TTC549 (cell line): Measurements from ENCODE around the gene TACC2.
A peak's percentile ranks its signal among the peaks of the same experiment; 100 is the strongest.

Experiments used
- FAIRE-seq: peaks from 2 replicates; lab custom pipeline; 2012; peaks lifted over from hg19 to GRCh38; lab: Jason Lieb, UNC

TACC2 gene

DNA sequence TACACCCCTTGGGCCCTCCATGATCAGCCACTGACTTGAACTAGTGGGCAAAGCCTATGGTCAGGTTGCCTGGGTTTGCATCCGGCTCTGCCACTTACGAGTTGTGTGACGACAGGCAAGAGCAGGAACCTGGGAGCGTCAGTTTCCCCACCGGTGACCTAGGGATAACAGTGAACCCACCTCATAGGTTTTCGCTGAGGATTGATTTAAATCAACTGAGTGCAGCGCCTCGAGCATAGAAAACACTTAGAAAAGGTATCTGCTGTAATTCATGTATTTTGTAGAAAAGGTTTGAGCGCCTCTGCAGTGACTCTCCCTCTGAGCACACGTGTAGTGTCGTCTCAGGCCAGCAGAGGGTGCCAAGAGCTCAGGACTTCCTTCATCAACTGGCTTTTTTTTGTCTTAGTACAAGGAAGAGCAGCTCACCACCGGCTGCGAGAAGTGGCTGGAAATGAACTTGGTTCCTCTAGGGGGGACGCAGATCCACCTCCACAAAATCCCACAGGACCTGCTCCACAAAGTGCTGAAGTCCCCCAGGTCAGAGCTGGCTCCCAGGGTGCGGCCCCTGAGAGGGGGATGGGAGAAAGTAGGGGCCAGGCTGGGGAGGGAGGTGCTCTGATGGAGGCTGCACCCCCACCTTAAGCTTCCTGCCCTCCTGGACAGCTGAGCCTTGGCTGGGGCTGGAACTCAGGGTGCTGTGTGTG, 309.8 kb downstream of the TACC2 start:
- FAIRE-seq = peak; percentile 5

DNA sequence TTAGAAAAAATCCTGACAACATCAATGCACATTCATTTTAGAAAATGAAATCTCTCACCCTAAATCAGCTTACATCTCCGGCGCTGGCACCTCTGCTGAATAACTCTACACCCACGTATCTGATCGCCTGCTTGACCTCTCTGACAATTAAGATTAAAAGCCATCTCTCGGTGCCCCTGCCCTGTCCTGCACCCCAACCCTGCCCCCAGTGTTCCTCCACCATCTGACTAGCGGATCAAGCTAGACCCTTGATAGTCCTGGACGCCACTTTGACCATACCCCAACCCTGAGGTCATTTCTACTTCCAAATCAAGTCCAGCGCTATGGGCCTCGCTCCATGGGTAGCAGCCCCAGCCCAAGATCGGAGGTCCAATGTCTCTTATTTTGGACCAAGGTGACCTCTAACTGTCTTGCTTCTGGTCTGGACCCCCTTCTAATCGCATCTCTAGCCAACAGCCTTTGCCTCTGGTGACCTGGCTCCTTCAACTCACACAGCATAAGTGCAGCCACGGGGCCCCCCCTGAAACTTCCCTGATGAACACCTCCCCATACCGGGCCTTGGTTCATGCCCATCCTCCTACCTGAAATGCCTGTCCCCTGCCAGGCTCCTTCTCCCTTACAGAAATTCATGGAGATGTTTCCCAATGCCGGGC, 310.6 kb downstream of the TACC2 start:
- FAIRE-seq = no peak

DNA sequence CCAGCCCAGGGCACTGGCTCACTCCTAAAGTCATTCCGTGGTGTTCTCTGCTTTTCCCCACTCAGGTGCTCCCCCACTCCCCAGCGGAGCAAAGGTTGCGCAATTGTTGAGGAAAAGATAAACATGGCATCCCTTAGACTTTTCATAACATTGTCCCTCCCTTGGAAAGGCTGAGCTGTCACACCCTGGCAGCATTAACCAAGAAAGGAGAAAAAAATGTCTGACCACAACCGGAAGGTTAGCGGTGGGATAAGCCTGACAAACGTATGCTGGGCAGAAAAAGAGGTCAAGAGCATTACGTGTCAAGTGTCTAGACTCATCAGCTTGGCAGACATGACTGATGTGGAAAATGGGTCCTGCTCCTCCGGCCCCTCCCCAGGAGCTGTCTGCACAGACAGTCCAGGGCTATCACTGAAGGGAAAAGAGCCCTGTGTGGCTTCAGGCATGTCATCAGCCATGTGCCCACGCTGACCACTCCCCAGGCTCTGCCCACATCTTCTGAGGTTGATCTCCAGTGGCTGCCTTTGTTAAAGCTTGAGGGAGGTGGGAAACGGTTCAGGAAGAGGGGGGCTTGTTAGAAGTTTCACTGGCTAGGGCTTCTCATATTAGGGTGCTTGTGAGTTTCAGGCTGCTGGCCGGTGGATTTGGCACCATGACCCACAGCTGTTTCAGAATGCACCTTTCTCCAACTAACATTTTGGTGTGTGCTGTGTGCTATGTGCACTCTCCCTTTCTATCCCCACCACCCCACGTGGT, 312.3 kb downstream of the TACC2 start:
- FAIRE-seq = no peak

DNA sequence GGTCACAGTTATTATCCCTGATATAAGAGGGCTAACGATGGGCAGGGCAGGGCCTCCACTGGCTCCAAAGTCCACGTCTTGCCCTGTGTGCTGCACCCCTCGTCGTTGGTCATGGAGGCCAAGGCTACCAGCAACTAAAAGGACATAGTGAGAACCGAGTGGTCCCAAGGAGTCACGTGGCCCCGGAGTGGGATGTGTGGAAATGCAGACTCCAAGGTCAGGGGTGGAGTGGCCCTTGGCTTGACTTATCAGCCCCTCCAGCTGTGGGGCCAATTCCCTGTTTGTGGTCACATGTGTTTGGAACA, 312.8 kb downstream of the TACC2 start:
- FAIRE-seq = no peak

DNA sequence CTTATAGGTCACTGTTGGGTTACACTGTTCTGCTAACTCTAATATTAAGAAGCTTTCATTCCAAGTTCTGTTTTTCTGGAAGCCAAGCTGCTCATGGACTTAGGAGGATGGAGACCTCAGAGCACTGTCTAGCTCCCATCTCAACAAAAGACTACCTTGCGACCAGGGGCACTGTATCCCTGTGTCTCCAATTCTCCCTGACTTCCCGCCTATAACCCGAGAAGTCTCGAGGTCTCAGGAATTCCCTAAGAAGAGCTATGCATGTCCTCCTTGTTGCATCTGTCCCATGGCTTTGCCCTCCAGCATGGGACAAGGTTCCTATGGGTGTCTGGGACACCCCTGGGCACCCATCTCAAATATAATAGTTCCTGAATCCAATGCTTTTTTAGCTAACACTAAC, 313.4 kb downstream of the TACC2 start:
- no peak for FAIRE-seq

DNA sequence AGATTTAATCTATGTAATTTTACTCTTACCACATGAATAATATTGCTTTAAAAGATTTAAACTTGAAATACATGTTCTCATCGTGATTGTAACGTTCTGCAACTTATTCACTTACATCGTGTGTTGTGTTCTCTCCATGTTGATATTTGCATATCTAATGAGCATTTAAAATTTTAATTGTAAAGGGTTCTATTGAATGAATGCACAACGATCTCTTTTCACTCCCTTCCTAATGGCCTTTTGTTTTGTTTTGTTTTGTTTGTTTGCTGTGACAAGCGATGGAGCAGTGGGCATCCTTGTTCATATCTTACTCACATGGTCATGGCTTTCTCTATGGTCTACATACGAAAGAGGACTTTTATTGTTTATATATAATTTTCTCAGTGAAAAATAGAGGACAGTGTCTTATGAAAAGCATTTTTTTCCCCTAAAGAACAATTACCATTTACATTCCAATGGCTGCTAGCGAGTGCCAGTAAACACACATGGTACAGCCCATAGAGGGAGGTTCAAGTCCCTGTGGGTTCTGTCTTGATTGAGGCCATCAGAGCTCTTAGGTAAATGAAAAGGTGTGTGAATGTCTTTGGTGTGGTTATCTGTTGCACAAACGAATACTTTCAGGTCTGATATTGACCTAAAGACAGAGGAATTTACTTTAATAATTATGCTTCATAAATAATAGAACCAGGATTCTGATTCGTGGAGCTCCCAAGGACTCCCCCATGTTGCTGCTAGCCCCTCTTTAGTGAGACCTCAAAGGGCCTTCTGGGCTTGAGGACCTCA, 314.5 kb downstream of the TACC2 start:
- FAIRE-seq = no peak
